Urothelium cell line (cell line): ENCODE data around the gene YY1.
A peak's percentile ranks its signal among the peaks of the same experiment; 100 is the strongest.
"Not testable (repeated sequence)": the region's sequence is repeated elsewhere in the genome, so short reads cannot be mapped to it uniquely, and the experiment has no call there.

ENCODE experiments used
- DNase-seq: peaks from one replicate; pipeline ENCODE4 v3.0.0; 2011; ENCODE audit warnings: low spot score, mixed read lengths
- FAIRE-seq: peaks from 2 replicates; lab custom pipeline; 2011; peaks lifted over from hg19 to GRCh38; lab: Jason Lieb, UNC

The YY1 gene

GRCh38 chr14:100238419-100239210 lies at the start of gene YY1:
TSS of gene YY1 (plus strand) at chr14:100239144. CDS start at chr14:100239245, 101 bp downstream.
- DNase-seq = peak; percentile 96
- FAIRE-seq = no peak

DNA sequence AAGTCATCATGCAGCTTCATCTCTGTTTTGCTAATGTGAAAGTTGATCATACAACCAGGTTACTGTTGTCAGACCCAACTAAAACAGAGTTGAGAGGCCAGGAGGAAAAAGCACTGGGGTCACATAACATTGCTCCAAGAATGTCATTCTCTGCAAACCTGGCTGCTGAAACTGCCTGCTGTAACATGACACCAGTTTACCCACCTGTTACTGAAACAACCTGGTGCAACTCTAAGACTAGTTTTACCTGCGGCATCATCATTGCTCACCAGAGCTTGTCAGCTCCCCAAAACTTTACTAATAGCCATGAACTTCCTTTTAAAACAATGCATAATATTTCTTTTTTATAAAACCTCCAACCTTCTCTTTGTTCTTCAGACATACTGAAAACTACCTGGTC lies 48.8 kb upstream of the YY1 start:
- FAIRE-seq = no peak
- no peak for DNase-seq

DNA sequence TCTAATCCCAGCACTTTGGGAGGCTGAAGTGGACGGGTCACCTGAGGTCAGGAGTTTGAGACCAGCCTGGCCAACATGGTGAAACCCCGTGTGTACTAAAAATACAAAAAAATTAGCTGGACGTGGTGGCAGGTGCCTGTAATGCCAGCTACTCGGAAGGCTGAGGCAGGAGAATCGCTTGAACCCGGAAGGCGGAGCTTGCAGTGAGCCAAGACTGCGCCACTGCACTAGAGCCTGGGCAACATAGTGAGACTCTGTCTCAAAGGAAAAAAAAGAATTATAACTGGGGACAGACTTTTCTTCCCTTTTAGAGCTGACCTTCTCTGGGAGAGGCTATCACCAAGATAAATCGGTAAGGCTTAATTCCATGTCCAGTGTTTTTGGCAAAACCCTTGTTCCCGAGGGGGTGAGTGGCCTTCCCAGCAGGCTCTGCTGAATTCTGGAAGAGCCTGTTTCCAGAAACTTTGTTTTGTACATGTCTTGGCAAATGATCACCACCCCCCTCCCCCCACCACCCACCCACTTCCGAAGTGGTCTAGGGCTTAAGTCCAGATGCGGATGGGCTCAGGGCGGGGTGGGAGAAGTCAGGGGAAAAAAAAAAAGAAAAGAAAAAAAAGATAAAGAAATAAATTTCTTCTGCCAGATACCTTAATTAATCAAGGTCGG lies 47.2 kb upstream of the YY1 start:
- DNase-seq = no peak
- no peak for FAIRE-seq

- DNase-seq = no peak
- no peak for FAIRE-seq
Observed at GRCh38 chr14:100192250-100192671, 46.7 kb upstream of the YY1 start.

DNA sequence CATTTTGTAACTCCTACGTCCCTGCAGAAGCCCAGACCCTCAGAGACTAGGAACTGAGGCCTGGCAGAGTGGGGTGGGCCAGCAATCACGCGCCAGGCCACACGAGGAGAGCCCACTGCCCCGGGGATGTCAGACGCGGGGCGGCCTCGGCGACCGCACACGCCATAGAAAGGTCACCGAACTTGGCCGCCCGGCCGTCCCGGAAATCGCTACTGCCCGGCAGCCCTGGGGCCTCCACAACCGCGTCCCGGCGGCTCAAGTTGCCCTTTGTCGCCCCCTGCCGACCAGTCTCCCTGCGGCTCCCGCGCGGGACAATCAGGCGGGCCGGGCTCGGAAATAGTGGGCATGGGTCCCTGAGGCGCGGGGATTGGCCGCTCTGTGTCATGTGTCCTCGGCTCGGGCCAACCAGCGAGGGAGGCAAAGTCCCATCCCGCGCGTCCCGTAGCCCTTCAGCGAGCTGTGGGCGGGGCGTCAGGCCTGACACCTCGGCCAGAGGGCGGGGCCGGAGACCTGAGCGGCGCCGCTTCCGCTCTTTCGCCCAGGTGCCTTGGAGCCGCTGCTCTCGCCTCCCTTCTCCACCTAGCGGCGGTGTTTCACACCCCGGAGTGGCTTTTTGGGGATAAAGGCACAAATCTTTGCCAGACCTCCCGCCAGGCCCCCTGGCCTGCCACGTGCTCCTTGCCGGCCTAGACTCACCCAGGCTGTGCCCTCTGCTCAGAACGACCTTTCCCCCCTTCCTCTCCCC lies 46.1 kb upstream of the YY1 start:
- no peak for FAIRE-seq
- peak; percentile 97 for DNase-seq

DNA sequence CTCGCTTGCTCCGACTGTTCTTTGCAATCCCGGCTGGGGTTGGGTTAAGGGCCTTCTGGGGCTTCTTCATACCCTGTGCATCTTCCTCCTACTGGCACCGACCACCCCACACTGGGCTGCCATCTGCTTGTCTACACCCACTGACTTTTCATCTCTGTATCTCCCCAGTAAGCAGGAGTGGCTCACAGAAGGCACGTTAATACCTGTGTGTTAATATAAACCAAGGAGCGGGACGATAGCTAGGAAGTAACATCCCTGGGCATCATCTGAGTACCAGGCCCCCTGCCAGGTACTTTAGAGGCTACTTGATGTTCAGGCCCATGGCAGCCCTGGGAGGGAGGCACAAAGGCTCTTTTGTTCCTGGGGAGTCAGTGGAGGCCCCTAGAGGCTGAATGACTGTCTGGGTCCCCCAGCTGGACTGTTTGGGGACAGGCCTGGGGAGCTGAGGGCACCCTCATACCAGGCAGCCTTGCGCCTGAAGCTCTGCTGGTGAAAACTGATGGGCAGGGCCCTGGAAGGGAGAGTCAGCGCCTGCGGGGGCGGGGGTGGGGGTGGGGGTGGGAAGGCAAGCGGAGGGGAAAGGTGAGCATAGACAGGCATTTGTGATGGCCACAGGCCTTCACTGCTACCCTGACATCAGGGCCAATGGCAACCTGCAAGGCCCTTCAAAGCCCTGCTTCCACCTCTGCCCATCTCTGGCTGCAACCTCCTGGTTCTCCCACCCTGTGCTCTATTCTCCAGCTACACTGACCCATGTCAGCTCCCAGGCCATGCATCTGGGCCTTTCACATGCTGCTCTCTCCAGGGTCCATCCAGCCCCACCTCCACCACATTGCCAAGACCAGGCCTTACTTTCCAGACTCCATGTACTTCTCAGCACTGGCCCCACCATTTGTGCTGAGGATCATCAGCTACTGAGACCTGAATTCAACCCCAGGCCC lies 45.3 kb upstream of the YY1 start:
- no peak for DNase-seq
- no peak for FAIRE-seq

DNA sequence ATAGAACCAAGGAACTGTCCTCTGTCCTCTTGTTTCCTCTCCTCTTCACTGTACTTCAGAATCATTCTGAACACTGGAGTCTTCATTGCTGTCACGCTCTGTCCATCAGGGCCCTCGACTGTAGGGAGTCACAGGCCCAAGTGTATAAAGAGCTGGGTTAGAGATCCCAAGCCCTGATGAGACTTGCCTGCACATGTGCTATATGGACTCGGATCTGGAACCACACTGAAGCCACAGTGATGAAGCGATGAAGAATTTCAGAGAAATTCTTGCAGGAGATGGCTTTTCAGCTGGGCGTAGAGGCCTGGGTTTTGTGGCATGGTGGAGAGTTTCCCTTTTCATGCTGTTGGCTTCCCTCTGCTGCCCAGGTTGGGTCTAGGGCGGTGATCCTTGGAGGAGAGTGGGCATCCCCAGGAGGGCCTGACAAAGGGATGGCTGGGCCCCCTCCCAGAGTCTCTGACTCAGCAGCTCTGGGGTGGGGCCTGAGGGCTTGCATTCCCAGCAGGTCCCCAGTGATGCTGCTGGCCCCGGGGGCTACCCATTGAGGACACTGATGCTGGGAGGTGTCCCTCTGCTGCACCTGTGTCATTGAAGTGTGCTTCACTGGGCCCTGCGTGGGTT lies 39.6 kb upstream of the YY1 start:
- FAIRE-seq (no peak), DNase-seq (no peak)

GRCh38 chr14:100200311-100200710 lies 38.6 kb upstream of the YY1 start:
- DNase-seq (no peak), FAIRE-seq (no peak)

DNA sequence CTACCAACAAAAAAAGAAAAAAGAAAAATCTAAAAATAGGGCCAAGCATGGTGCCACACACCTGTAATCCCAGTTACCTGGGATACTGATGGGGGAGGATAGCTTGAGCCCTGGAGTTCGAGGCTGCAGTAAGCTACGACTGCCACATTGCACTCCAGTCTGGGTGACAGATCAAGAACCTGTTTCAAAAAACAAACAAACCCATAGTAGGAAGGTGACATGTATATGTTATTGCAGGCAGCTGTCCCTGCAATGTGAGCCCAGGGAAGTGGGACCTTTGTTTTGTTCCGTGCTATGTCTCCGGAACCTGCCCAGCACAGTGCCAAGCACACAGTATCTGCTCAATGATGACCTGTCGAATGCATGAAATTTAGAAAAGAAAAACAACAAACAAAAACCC lies 37.2 kb upstream of the YY1 start:
- FAIRE-seq (no peak), DNase-seq (no peak)

- FAIRE-seq = no peak
- DNase-seq = no peak
Observed at GRCh38 chr14:100202712-100203111, 36.2 kb upstream of the YY1 start.

GRCh38 chr14:100203146-100203545 lies 35.8 kb upstream of the YY1 start:
- FAIRE-seq (no peak), DNase-seq (no peak)

GRCh38 chr14:100203962-100204834 lies 34.7 kb upstream of the YY1 start:
- no peak for DNase-seq
- FAIRE-seq = no peak

DNA sequence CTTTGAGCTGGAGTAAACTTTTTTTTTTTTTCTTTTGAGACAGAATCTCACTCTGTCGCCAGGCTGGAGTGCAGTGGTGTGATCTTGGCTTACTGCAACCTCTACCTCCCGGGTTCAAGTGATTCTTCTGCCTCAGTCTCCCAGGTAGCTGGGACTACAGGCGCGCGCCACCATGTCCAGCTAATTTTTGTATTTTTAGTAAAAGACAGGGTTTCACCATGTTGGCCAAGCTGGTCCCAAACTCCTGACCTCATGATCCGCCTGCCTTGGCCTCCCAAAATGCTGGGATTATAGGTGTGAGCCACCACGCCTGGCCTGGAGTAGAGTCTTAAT lies 34.1 kb upstream of the YY1 start:
- FAIRE-seq, DNase-seq: not testable (repeated sequence)

- not testable (repeated sequence) for FAIRE-seq
Observed at GRCh38 chr14:100207588-100207987, 31.4 kb upstream of the YY1 start.

DNA sequence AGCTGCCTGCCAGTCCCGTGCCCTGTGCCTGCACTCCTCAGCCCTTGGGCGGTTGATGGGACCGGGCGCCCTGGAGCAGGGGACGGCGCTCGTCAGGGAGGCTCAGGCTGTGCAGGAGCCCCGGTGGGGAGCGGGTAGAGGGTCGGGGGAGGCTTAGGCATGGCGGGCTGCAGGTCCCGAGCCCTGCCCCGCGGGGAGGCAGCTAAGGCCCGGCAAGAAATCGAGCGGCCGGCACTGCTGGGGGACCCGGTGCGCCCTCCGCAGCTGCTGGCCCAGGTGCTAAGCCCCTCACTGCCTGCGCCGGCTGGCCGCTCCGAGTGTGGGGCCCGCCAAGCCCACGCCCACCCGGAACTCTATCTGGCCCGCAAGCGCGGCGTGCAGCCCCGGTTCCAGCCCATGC lies 30.8 kb upstream of the YY1 start:
- DNase-seq, FAIRE-seq: not testable (repeated sequence)

More at GRCh38 chr14:100207588-100207987, 31.4 kb upstream of the YY1 start:
- not testable (repeated sequence) for DNase-seq

GRCh38 chr14:100211366-100211765 lies 27.6 kb upstream of the YY1 start:
- FAIRE-seq = no peak
- no peak for DNase-seq

- DNase-seq = no peak
- FAIRE-seq = no peak
Observed at GRCh38 chr14:100211893-100212292, 27.1 kb upstream of the YY1 start.

DNA sequence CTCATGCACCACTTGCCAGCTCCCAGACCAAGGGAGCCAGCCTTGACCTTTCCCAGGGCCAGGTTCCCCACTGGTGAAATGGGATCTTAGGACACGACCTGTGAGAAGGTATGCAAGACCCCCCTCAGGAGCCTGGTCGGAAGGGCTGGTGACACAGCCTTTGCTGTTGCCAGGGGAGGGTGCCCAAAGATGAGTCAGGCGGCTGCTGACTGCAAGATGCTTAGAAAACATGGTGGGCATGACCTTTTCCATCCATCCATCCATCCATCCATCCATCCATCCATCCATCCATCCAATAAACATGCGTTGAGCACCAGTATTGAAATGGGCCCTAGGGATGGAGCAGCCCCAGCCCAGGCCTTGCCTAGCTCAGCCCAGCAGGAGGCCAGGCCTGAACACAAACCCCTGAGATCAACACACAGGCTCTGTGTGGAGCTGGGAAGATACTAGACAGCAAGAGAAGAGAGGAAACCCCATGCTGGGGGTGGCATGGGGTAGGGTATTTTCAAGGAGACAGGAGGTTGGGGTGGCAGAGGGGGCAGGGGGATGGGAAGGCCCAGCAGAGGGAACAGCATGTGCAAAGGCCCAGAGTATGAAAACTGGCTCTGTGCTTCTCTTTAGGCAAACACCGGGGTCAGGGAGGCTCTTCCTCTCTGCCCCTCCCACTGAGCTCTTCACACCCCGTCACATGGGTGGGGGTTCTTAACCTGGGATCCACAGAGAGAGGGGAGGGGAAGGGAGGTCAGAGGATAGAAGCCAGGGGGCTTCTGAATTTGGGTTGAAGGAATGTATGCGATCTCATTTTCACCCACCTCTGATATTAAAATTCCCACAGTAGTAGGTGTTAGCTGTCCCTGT lies 26.2 kb upstream of the YY1 start:
- DNase-seq (no peak), FAIRE-seq (no peak)
